Liver (tissue), 3 donors: Measurements from ENCODE around the gene RUNX1.

ENCODE experiments used
- CTCF ChIP-seq: fragments of 150-350 bp; IDR thresholded peaks from 2 replicates; pipeline ENCODE4 v1.5.1; 2017; ENCODE audit warnings: improper control_type of control experiment, low read depth, low read length; ENCODE audit not compliant: missing input control
- GABPA ChIP-seq, 2 donors: IDR thresholded peaks in 1 of 2; conservative IDR thresholded peaks in 1 of 2; 2 replicates each; pipeline ENCODE4 v1.6.1; 2016; ENCODE audit warnings: antibody characterized with exemption in 2 of 2, mild to moderate bottlenecking in 1 of 2, moderate library complexity in 1 of 2
- MAX ChIP-seq: IDR thresholded peaks from 2 replicates; pipeline ENCODE4 v1.6.1; 2016; ENCODE audit warnings: antibody characterized with exemption
- RAD21 ChIP-seq, 2 donors: IDR thresholded peaks; 2 replicates each; pipeline ENCODE4 v1.6.1; 2016; ENCODE audit warnings: antibody characterized with exemption in 2 of 2, mild to moderate bottlenecking in 2 of 2
- YY1 ChIP-seq: IDR thresholded peaks from 2 replicates; pipeline ENCODE4 v1.6.1; 2016; ENCODE audit warnings: antibody characterized with exemption, mild to moderate bottlenecking
- donor health status: healthy.
- donor health status: healthy.

GRCh38 chr21:34826836-34827235 is 222.3 kb downstream of the RUNX1 start:
- TF ChIP-seq MAX (no peak), YY1 (no peak), CTCF (no peak), GABPA (IDR thresholded peaks at IDR 0.05 in 1 of 2, conservative IDR thresholded peaks at IDR 0.05 in 1 of 2) (no peak), RAD21 (IDR thresholded peaks at IDR 0.05) (no peak)
